Liver (tissue), 9 donors: Measurements from ENCODE around the gene IGF2BP2. TPM values are rescaled to one million over a fixed set of nuclear protein-coding genes. Genes with fewer than 3 reads are reported as not detected.

ENCODE experiments used
- DNase-seq: peaks from one replicate; pipeline ENCODE4 v3.0.0-alpha.2; 2017; ENCODE audit warnings: low spot score
- H3K27ac ChIP-seq, 2 donors: one replicate each; pipeline ENCODE4 v1.7.0; 2013; ENCODE audit warnings: inconsistent platforms in 2 of 2, low read length in 2 of 2, control low read depth in 1 of 2, low read depth in 1 of 2, mild to moderate bottlenecking in 1 of 2
- H3K27me3 ChIP-seq, 4 donors: one replicate each; pipeline versions ENCODE4 v1.6.1 to v1.7.0; 2013; ENCODE audit warnings: low read length in 3 of 4, inconsistent platforms in 1 of 4, mild to moderate bottlenecking in 1 of 4, moderate library complexity in 1 of 4; ENCODE audit not compliant: control insufficient read depth in 4 of 4, insufficient read depth in 4 of 4
- H3K36me3 ChIP-seq, 4 donors: one replicate each; pipeline versions ENCODE4 v1.6.1 to v1.7.0; 2013; ENCODE audit warnings: low read length in 3 of 4, mild to moderate bottlenecking in 3 of 4, low read depth in 1 of 4, moderate library complexity in 1 of 4; ENCODE audit not compliant: control insufficient read depth in 4 of 4, insufficient read depth in 3 of 4
- H3K4me1 ChIP-seq, 4 donors: one replicate each; pipeline versions ENCODE4 v1.6.1 to v1.7.0; 2013; ENCODE audit warnings: low read length in 3 of 4, mild to moderate bottlenecking in 3 of 4, moderate library complexity in 1 of 4; ENCODE audit not compliant: control insufficient read depth in 4 of 4, insufficient read depth in 4 of 4
- H3K4me3 ChIP-seq, 3 donors: one replicate each; pipeline versions ENCODE4 v1.6.1 to v1.7.0; 2013; ENCODE audit warnings: low read length in 3 of 3, control low read depth in 1 of 3, low read depth in 1 of 3, mild to moderate bottlenecking in 1 of 3
- H3K9ac ChIP-seq, 2 donors: one replicate each; pipeline ENCODE4 v1.7.0; 2013; ENCODE audit warnings: low read length in 2 of 2, mild to moderate bottlenecking in 2 of 2, moderate library complexity in 2 of 2, control low read depth in 1 of 2, low read depth in 1 of 2
- H3K9me3 ChIP-seq, 4 donors: one replicate each; pipeline versions ENCODE4 v1.6.1 to v1.7.0; 2013; ENCODE audit warnings: low read length in 3 of 4; ENCODE audit not compliant: control insufficient read depth in 4 of 4
- ATF3 ChIP-seq: IDR thresholded peaks from 2 replicates; pipeline ENCODE4 v1.6.1; 2016; ENCODE audit warnings: antibody characterized with exemption
- CTCF ChIP-seq: fragments of 150-350 bp; IDR thresholded peaks from 2 replicates; pipeline ENCODE4 v1.5.1; 2017; ENCODE audit warnings: improper control_type of control experiment, low read depth, low read length; ENCODE audit not compliant: missing input control
- EGR1 ChIP-seq, 2 donors: IDR thresholded peaks; 2 replicates each; pipeline ENCODE4 v1.6.1; 2016 to 2018; ENCODE audit warnings: antibody characterized with exemption in 2 of 2, low read depth in 2 of 2
- FOXA1 ChIP-seq: IDR thresholded peaks from 2 replicates; pipeline ENCODE4 v1.6.1; 2016; ENCODE audit warnings: antibody characterized with exemption
- FOXA2 ChIP-seq: IDR thresholded peaks from 2 replicates; pipeline ENCODE4 v1.6.1; 2016; ENCODE audit warnings: antibody characterized with exemption
- GABPA ChIP-seq, 2 donors: IDR thresholded peaks in 1 of 2; conservative IDR thresholded peaks in 1 of 2; 2 replicates each; pipeline ENCODE4 v1.6.1; 2016; ENCODE audit warnings: antibody characterized with exemption in 2 of 2, mild to moderate bottlenecking in 1 of 2, moderate library complexity in 1 of 2
- HNF4A ChIP-seq, 2 donors: conservative IDR thresholded peaks; 2 replicates each; pipeline ENCODE4 v1.6.1; 2016; ENCODE audit warnings: antibody characterized with exemption in 2 of 2, mild to moderate bottlenecking in 2 of 2
- HNF4G ChIP-seq: IDR thresholded peaks from 2 replicates; pipeline ENCODE4 v1.6.1; 2016; ENCODE audit warnings: antibody characterized with exemption
- JUND ChIP-seq, 2 donors: IDR thresholded peaks; 2 replicates each; pipeline ENCODE4 v1.6.1; 2016; ENCODE audit warnings: antibody characterized with exemption in 2 of 2
- MAX ChIP-seq: IDR thresholded peaks from 2 replicates; pipeline ENCODE4 v1.6.1; 2016; ENCODE audit warnings: antibody characterized with exemption
- NR2F2 ChIP-seq: IDR thresholded peaks from 2 replicates; pipeline ENCODE4 v1.6.1; 2016; ENCODE audit warnings: antibody characterized with exemption
- RAD21 ChIP-seq, 2 donors: IDR thresholded peaks; 2 replicates each; pipeline ENCODE4 v1.6.1; 2016; ENCODE audit warnings: antibody characterized with exemption in 2 of 2, mild to moderate bottlenecking in 2 of 2
- REST ChIP-seq: IDR thresholded peaks from 2 replicates; pipeline ENCODE4 v1.6.1; 2016; ENCODE audit warnings: antibody characterized with exemption, mild to moderate bottlenecking
- RXRA ChIP-seq, 2 donors: IDR thresholded peaks; 2 replicates each; pipeline ENCODE4 v1.6.1; 2017 to 2018; ENCODE audit warnings: antibody characterized with exemption in 2 of 2, mild to moderate bottlenecking in 1 of 2
- SP1 ChIP-seq: IDR thresholded peaks from 2 replicates; pipeline ENCODE4 v1.6.1; 2018; ENCODE audit warnings: antibody characterized with exemption, mild to moderate bottlenecking
- TAF1 ChIP-seq: conservative IDR thresholded peaks from 2 replicates; pipeline ENCODE4 v1.6.1; 2016; ENCODE audit warnings: antibody characterized with exemption, mild to moderate bottlenecking
- YY1 ChIP-seq: IDR thresholded peaks from 2 replicates; pipeline ENCODE4 v1.6.1; 2016; ENCODE audit warnings: antibody characterized with exemption, mild to moderate bottlenecking
- ZBTB33 ChIP-seq: IDR thresholded peaks from 2 replicates; pipeline ENCODE4 v1.6.1; 2016; ENCODE audit warnings: antibody characterized with exemption
- WGBS: extraction: QIAGEN DNeasy Blood & Tissue Kit; methylation state at CpG from one replicate; pipeline ENCODE4 v1.1.7; 2013; 5-methylcytosine and 5-hydroxymethylcytosine counted together
- polyA plus RNA-seq, 2 donors: library from polyadenylated mRNA; stranded (reverse) in 1 of 2; unstranded in 1 of 2; fragments of 200-250 nt in 1 of 2; fragments of >200 nt in 1 of 2; fragmentation: Nextera tagmentation in 1 of 2; extraction: Ambion mirVana in 1 of 2; gene quantifications; one replicate each; pipeline versions ENCODE4 v1.2.1 to v1.2.3, GENCODE V29; 2013 to 2015
- total RNA-seq, 2 donors: library from RNA; depleted of rRNA; stranded (reverse); fragments of >200 nt; gene quantifications; one replicate each; pipeline ENCODE4 v1.2.3, GENCODE V29; 2014
- donor health status: healthy.
- donor health status: healthy.
- donor health status: healthy.
- donor health status: healthy.
- donor health status: healthy.

The IGF2BP2 gene
- total and polyA plus RNA-seq, 4 donors = 0.67 to 35.0 (median 1.7) TPM

GRCh38 chr3:185630182-185630622, 194.6 kb downstream of the IGF2BP2 start:
- TF ChIP-seq JUND (IDR thresholded peaks at IDR 0.05) (no peak), ATF3 (no peak), EGR1 (IDR thresholded peaks at IDR 0.05; ENCODE audit: low read depth in 2 of 2) (no peak), HNF4A (conservative IDR thresholded peaks at IDR 0.05) (no peak), NR2F2 (no peak), REST (no peak), YY1 (no peak), ZBTB33 (no peak), TAF1 (no peak), FOXA2 (no peak), HNF4G (no peak), MAX (no peak), GABPA (IDR thresholded peaks at IDR 0.05 in 1 of 2, conservative IDR thresholded peaks at IDR 0.05 in 1 of 2) (no peak), RAD21 (IDR thresholded peaks at IDR 0.05) (no peak), FOXA1 (no peak), SP1 (no peak), CTCF (no peak), RXRA (IDR thresholded peaks at IDR 0.05) (no peak)
- Histone ChIP-seq H3K4me1 (no peaks in the 10 kb centered on the region), H3K9ac (no peak overlapping the region), H3K27me3 (no peaks in the 10 kb centered on the region), H3K4me3 (no peak overlapping the region), H3K27ac (no peak overlapping the region), H3K9me3 (no peaks in the 10 kb centered on the region), H3K36me3 (peaks cover 7 to 23% (median 20%) of the 10 kb centered on the region in 4 donors)
- 62% methylated on average over 6 of the region's 6 CpGs for WGBS
- no peak for DNase-seq
